ENCODE data around the gene SDCCAG8.
"Not testable (repeated sequence)": the region's sequence is repeated elsewhere in the genome, so short reads cannot be mapped to it uniquely, and the experiment has no call there.

SDCCAG8 gene

DNA sequence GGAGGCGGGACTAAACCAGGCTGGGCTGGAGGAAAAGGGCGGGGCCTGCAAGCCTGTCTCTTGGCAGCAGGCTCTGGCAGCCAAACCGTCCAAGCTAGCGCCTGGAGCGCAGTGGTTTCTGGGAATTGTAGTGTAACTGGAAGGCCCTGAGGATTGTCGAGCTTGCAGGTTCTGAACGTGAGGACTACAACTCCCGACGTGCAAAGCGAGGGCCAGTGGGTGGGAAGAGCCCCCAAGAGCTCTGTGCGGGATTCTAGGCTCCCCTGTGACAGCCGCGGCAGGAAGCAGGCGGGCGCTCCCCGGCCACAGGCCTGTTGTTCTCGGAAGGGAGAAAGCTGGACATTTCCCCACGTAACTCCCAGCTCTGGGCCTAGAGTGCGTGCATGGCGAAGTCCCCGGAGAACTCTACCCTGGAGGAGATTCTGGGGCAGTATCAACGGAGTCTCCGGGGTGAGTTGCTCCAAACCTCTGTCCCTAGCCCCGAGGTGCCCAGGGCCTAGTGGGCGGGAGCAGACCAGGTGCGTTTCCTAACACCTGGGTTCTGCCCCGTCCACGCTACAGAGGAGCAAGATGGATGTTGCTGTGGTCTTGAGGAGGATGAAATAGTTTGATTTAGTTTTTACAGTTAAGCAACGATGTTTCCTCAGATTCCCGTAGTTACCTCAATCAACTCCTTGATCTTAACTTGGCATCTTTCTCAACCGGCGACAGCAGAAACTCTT, at the start of gene SDCCAG8:
Gene SDCCAG8 (plus strand): TSS at position 251 of the 722 bp plus-strand sequence. CDS start 133 bp downstream, at position 384.
- DNase-seq, result peak; percentile 97

DNA sequence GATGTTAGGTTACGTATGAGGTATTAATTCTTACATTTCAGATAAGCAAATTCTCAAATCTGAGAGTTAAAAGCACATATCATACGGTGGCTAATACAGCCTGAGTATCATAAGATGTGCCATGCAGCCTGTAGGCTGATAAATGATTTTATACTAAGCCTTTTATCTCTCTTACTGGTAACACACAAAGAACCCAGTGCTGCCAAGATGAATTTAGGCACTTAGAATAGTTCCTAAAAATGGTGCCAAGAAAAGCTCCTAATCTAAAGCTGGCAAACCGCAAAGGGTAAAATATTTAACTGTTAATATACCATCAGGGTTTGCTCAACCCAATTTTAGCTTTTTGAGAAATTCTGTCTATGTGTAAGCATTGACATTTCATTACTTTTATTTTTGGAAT, 43.9 kb upstream of the SDCCAG8 start:
- not testable (repeated sequence) for DNase-seq

DNA sequence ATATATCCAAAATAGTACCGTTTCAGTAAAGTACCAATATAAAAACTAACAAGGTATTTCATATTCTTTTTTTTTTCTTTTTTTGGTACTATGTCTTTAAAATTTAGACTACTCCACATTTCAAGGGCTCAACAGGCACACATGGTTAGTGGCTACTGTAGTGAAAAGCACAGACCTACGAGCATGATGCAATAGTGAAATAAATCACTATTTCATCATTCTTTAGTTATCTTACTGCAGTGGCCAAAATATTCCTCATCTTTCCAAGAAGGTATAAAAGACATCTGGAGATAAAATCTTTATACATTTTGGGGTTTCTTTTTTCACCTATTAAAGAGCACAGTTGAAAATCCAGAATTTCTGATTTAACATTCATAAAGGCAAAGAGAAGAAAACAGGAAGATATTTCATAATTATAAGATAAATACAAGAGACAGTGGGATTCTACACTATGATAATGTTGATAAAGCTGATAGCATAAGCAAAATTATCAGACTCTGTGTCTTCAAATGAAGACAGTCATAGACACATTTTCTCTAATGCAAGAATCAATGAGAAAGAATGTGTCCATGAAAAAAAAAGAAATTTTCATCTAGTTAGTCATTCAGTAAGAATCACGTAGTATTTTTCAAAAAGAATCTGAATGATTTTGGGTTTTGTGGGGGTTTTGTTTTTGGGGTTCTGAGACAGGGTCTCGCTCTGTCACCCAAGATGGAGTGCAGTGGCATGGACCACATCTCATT, 42.6 kb upstream of the SDCCAG8 start:
- DNase-seq, result no peak

DNA sequence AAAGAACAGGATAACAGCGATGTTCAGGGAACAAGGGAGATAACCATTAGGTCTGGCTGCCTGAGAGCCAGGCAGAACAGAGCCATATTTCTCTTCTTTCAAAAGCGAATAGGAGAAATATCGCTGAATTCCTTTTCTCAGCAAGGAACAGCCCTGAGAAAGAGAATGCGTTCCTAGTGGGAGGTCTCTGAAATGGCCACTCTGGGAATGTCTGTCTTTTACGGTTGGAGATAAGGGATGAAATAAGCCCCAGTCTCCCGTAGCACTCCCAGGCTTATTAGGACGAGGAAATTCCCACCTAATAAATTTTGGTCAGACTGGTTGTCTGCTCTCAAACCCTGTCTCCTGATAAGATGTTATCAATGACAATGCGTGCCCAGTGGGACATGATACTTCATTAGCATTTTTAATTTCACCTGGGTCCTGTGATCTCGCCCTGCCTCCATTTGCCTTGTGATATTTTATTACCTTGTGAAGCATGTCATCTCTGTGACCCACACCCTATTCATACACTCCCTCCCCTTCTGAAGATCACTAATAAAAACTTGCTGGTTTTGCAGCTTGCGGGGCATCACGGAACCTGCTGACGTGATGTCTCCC, 40.5 kb upstream of the SDCCAG8 start:
- not testable (repeated sequence) for DNase-seq

DNA sequence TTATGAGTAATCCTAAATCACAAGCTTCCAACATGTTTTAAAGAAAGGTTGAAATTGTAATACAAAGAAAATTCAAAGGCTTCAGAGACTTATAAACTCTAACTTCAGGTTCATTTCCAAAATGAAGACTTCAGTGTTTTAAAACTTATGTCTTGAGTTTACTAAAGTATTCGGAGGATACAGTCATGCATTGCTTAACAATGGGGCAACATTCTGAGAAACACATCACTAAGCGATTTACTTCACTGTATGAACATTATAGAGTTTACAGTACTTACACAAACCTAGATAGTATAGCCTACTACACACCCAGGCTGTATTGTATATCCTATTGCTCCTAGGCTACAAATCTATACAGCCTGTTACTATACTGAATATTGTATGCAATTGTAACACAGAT, 39.1 kb upstream of the SDCCAG8 start:
- DNase-seq, result no peak

DNA sequence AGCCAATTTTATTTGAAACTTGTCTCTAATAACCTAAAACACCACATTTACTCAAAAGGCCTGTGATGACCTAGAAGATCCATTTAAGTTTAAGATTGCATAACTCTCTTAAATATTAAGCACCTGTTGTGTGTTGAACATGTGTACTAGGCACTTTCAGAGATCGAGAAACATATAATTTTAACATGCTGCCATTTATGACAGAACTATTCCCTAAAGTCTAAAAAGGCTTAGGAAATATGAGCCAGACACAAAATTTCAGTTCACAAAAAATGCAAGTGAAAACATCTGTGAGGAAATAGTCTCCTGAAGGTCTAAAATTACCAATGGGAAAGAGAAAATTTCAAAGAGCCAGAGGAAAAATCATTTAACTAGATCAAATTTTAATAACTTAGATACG, 38.5 kb upstream of the SDCCAG8 start:
- DNase-seq, result no peak

DNA sequence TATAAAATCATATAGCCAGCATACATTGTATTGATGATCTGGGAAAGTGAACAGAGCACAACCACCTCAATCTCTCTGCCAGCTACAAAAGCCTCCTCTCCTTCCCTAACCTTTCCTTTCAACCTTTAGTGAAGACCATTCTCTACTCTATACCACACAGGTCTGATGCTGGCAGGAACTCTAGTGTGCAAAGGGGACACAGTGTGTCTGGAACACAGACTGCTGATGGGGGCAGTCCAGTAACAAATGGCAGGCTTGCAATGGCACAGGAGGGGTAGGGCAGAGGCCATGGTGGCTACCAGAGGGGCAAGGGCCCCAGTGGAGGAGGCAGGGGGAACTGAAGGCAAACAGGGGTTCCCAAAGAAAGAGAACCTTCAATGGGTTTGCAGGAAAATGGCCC, 37.8 kb upstream of the SDCCAG8 start:
- no peak for DNase-seq

DNA sequence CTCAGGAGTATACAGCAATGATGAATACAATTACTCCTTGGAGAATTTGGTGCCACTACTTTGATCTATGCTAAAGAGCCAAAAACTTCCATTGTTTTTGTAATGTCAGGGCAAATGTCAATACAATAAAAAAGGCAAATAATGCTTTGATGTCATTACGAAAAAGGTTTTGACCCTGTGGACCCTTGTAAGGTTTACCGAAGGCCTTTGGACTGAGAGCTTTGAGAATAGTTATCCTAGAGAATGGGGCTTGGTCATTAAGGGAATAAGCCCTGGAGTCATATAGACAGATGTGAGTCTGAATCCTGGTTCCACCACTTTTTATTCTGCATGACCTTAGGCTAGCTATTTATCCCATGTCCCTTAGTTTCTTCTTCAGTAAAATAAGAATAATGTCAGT, 28.2 kb upstream of the SDCCAG8 start:
- DNase-seq, result no peak

DNA sequence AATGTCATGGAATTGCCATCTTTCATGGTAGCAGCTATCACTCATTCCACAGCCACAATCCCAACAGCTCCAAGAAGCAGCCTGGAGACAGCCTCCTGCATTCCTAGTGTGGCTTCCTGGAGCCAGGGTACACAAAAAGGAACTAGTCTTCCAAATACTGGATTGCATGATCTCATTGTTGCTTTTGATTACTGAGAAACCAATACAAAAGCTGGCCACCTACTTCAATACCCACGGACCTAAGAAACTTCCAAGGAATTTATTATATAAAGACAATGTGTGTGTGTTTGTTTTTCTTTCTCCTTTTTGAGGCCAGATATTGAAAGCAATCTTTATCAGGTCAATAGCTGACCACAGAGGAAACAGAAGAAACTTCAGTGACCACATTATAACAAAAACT, 26.3 kb upstream of the SDCCAG8 start:
- DNase-seq, result no peak

DNA sequence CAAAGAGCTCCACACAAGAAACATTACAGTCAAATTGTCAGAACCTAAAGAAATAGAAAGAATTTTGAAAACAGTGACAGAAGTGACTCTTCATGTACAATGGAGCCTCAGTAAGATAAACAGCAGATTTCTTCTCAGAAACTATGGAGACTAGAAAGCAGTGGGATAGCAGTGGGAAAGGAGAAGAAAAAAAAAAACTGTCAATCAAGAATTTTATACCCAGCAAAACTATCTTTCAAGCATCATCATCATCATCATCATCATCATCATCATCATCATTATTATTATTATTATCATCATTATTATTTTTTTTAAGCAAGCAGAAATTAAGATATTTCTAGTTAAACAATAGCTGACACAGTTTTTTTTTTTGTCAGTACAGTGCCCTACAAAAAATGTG, 24.9 kb upstream of the SDCCAG8 start:
- no peak for DNase-seq

DNA sequence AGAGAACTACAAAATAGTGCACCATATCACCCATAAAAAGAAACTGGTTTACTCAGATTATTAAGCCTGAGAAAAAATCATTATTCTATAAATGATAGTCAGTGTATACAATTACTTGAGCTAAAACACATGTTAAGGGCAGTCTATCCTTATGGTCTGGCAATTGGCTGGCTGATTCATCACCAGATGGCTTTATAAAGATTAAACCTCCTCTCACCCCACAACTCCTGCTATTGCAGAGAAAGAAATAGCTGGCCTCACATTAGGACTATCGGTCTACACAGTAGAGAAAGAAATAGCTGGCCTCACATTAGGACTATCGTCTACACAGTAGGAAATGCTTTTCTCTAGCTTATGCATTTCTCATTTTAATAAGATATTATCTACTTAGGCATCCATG, 21.9 kb upstream of the SDCCAG8 start:
- no peak for DNase-seq

DNA sequence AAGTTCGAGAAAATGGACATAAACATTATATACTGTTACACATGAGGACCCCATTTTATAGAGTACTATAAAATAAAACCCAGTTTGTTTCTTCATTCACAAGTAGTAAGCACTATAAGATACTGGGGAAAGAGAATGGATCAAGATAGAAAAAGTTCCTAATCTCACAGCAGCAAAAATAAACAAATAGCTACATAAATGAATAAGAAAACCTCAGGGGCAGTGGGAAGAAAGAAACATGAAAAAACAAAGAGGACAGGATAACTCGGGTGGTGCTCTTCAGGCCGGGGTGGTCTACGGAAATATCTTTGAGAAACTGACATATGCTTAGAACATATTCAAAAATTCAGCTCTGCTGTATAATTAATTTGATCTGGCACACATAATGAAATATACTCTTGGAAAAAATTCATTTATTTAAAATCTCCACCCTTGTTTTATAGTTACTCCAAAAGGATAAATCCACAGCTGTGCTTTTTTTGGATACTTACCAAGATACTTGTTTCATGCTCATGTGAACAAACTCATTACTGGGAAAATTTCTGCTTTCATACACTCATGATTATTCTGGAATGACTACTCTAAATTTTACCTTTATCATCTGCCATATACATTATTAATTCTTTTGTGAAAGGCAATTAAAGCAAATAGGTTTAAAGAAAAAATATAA, 20.7 kb upstream of the SDCCAG8 start:
- DNase-seq, result no peak

DNA sequence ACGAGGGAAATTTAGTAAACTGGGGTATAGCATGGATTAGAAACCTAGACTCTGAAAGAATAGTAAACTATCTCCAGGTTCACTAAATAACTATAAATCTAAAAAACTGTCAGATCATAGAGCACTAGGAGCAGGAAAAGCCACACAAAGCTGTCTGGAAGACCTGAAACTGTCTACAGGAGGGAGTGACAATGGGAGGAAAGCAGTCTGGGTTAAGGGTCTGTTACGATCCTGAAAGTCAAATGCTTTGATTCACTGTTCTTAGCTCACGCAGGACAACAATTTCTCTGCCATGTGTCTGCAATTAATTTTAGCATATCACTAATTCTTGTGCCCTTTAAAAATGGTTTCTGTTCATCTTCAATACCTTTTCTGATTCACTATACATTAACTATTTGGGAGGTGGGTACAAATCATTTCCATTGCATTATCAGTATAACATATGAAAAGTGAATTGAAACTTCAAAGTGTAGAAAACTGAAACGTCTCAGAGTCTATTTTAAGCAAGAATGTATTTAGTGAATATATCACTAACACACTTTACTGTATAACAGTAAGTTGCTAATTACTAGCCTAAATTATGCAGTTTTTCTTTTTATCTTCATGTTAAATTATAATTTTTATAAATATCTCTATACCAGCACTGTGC, 19.1 kb upstream of the SDCCAG8 start:
- DNase-seq, result no peak

DNA sequence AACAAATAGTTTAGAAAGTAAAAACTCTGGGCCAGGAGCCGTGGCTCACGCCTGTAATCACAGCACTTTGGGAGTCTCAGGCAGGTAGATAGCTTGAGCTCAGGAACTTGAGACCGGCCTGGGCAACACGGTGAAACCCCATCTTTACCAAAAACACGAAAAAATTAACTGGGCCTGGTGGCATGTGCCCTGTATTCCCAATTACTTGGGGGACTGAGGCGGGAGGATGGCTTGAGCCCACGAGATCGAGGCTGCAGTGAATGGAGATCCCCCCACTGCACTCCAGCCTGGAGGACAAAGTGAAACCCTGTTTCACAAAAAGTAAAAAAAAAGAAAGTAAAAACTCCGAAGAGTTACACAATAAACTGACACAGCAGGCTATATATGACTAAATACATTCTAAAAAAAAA, 11.4 kb upstream of the SDCCAG8 start:
- no peak for DNase-seq

DNA sequence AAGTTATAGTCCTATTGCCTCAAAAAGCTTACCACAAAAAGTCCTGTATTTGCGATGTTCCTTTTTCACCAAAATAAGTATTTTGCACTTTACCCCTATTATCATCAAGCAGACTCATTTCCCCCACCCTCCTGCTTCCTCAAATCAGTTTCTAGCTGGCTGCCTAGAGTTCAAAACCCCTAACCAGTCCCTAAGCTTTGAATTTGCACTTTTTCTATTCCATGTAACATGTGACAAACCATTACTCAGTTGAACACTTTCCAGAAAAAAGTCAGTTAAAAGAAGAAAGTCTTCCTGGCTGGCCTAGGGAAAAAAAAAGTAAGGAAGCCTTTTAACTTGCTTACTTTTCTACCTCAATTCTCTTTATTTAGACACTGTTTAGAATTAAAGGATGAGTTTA, 8.9 kb upstream of the SDCCAG8 start:
- no peak for DNase-seq

DNA sequence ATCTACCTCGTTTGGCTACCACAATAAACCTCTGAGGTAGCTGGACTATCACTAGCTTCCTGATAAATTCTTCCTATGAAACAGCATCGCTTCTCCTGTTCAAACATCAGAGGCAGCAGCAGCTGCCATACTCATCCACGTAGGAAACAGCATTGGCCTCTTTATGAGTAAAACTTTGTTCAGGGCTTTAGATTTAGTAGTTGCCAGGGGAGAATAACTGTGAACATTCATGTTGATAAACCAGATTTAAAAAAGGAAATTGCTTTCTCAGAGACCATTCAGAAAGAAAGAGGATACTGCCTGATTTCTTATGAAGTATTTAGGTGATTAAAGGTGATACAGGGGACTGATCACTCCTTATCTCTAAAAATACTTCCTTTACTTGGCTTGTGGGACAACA, 7.9 kb upstream of the SDCCAG8 start:
- DNase-seq, result no peak

DNA sequence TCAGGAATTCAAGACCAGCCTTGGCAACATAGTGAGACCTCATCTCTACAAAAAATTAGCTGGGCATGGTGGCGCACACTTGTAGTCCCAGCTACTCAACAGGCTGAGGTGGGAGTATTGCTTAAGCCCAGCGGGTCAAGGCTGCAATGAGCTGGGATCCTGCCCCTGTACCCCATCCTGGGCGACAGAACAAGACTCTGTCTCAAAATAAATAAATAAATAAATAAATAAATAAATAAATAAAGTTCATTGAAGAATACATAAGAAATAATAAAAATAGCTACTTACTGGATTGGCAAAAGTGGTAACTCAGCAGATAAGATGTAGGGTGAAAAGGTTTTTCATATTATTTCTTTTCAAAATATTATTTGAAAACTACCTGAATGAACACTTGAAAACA, 6.6 kb upstream of the SDCCAG8 start:
- no peak for DNase-seq

DNA sequence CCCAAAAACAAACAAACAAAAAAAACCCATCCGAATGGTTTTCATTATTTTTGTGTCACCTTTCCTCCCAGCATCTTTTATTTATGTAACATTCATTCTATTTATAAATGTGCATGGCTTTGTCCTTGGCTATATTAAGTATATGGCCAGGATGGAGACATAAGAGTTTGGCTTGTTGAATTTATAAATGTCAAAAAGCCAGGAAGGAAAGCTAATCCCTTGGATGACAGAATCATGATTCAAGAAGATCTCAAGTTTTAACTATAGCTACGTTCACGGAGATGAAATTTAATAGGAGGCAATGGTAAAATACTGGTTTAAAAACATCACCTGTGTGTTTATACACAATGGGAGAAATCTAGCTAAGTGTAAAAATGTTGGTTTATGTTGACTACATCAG, 5.7 kb upstream of the SDCCAG8 start:
- DNase-seq, result no peak

DNA sequence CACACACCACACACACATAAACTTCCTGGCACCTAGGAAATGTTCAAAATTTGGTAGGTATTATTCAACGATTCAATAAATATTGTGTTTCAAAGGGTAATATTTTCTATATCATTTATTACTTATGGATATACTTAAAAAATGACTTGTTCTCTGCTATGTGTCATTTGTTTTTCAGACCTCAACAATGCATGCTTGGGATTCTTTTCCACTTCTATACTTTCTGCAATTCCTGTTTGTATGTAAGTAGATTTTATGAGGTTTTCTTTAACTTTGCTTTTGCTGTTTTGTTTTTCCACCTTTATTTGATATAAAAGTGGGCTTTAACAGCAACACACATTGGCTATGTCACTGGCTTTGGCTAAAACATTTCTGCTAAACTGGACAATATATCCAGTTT, 4.3 kb upstream of the SDCCAG8 start:
- DNase-seq, result no peak

DNA sequence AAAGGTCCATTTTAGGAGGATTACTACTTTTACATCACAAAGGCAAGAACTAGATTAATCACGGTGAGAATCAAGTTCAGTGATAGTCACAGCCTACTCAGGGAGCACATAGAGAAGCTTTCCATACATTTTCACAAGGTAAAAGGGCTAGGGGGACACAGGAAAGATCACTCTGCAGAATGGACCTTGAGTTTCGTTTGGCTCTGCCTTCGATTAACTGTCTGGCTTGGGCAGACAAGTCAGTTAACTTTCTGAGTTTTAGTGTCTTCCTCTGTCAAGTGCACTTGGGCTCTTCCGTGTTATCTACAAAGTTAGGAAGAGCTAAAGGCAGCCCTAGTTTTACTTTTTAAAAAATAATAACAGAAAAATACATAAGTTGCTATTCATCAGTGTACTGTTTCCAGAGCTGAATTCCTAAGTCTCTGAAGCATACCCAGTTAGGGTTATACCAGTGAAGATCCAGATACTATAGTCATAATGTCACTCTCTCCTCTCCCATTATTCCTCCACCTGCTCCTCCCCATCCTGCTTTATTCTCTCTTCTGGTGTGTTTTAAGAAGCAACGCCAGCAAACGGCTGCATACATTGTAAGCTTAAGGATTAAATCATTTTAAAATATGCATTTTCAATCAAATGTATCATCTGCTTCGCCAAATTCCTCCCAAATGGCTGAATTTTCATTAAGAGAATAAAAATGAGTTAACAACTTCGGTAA, 2.5 kb upstream of the SDCCAG8 start:
- DNase-seq, result no peak

DNA sequence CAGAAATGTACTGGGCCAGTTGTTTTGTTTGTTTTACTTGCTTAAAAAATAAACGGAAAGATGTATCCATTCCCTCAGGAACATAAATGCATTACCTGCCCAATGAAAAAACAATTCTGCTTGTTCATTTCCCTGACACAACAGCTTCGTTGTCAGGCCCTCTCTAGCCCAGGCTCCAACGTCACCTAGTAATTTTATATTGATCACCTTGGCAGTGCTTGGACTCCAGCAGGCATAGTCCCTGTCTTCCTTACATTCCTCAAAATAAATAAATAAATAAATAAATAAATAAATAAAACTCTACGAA, 2.0 kb upstream of the SDCCAG8 start:
- no peak for DNase-seq

DNA sequence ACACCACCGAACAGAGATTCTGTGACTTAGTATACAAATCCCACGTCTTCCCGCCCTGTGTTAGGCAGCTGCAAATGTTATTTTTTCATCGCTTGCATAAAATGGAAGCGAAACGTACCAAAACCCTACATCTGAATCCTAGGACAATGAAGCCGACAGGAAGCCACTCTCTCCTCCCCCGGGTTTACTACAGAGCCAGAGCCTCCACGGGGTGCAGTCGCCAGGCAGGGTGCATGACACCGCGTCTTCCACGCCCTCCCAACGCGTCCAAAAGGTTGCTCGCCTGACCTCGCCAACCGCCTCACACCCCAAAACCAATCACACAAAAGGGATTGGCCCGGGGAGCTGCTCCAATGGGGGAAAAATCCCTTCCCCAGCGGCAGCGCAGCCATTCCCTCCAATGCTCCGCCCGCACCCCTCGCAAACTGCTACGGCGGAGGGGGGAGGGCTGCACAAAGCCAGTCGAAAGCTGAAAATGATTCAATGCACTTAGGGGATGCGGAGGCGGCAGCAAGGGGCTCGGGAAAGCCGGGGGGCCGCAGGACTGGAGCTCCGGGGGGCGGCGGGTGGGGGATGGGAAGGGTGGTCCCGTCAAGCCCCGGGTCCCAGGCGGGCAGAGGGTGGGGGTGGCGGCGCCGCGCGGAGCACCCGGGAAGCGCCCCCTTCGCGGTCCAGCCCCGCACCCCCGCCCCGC, 1.5 kb upstream of the SDCCAG8 start:
- DNase-seq, result no peak
